ENCODE measurements around the gene BICD1.
"Not testable (repeated sequence)": the region's sequence is repeated elsewhere in the genome, so short reads cannot be mapped to it uniquely, and the experiment has no call there.

The BICD1 gene

DNA sequence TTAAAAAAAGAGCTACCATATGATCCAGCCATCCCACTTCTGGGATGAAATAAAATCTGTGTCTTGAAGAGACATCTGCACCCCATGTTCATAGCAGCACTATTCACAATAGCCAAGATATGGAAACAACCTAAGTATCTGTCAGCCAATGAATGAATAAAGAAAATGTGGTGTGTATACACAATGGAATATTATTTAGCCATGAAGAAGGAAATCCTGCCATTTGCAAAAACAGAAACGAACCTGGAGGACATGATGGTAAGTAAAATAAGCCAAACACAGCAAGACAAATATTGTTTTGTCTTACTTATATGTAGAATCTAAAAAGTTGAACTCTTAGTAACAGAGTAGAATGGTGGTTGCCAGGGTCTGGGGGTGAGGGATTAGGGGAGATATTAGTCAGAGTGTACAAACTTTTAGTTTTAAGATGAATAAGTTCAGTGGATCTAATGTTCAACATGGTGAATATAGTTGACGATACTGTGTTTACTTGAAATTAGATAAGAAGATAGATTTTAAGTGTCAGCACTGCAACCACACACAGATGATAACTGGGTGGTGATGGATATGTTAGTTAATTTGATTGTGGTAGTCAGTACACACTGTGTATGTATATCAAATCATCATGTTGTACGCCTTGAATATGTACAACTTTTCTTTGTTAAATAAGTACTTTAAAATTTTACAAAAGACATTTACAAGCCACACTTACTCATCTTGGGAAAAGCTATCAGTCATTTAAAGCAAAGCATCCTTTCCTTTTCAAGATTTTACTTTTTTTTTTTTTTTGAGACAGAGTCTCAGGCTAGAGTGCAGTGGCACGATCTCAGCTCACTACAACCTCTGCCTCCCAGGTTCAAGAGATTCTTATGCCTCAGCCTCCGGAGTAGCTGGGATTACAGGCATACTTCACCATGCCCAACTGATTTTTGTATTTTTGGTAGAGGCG, 89.9 kb downstream of the BICD1 start:
- DNase-seq: no peak

DNA sequence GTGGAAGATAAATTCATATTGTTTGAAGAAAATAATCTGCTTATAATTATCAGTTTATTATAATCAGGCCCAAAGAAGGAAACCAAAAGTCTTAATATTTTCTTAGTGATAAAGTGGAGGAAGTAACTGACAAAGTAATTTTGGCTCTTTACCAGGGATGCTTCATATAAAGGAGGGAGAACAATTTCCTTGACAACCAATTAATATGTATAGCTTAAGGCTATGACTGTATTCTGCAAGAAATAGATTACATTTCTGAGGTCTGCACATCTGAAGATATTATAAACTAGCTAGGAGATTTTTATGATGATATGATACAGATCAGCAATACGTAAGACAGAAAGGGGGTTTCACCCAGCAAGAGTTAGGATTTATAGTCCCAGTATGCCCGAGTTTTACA, 90.8 kb downstream of the BICD1 start:
- no peak for DNase-seq

DNA sequence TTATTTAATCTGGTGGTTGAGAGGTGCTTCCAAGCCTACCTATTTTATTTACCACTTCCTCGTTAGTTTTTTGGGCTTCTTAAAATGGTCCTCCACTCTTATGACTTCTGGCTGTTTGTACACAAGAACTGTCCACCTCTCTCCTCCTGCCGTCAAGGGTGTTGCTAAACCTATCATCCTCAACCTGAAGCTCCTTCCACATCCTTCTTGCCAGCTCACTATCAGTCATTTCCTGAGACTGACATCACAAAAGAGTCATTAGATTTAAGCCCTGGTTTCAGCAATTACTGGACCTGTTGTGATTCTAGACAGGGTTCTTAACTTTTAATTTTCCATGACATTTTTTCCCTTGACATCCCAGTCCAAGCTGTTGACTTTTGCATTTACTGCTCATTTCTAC, 91.9 kb downstream of the BICD1 start:
- DNase-seq: no peak

DNA sequence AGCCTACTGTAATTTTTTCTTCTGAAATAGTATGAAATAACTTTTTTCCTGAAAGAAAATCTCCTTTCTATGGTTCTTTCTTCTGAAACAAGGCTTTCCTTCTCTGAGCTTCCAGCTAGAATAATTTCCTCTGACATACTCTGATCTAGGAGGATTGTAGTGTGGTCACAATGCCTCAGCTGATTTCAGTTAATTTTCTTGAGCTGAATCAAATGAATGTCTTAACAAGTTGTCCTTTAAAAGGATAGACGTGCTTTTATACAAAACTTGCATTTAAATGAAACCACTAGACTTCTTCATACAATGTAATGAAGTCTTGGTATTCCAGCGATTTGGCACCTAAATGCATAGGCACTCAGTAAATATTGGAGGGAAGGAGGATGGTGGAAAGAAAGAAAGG, 94.4 kb downstream of the BICD1 start:
- no peak for DNase-seq

DNA sequence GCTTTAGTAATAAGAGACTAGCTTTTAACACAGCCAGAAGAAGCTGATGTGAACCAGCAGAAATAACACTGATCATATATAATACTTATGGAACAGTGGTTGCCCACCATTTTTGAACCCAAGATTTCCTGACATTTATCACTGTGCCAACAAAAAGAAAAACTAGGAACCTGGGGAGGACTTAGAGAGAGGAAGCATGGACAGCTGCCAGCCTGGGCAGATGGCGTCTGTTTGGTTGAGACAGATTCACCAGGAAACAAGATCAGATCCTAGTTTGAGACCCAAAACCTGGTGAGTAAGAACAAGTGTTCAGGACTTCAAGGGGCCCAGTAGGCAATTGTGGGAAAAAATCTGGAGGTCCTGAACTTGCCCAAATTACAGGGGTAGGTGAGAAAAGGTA, 95.3 kb downstream of the BICD1 start:
- no peak for DNase-seq

DNA sequence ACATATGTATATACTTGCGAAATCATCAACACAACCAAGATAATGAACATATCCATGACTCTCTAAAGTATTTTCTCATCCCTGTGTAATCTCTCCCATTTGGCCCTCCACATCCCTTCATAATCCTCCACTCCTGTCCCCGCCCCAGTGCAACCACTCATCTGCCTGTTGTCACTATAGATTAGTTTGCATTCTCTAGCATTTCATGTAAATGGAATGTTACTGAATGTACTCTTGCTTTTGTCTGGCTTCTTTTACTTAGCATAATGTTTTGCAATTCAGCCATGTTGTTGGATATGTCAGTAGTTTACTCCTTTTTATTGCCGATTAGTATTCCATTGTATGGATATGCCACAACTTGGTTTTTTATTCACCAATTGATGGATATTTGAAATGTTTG, 99.1 kb downstream of the BICD1 start:
- no peak for DNase-seq

DNA sequence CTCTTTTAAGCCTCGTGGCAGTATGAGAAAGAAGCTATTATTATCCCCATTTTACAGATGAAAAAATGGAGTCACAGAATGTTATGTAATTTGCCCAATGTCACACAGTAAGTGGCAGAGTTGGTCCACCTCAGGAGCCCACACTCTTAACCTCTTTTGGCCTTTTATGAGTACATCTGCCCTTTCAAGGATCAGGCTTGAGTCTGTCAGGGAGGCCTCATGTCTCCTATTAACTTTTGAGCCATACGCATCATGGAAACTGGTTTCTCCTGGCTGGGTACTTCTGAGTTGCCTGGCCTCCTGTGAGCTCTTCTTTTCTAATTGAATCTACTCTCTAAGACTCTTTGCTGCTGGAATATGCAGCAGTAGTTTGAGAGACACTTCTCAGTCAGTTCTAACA, 101.7 kb downstream of the BICD1 start:
- no peak for DNase-seq

DNA sequence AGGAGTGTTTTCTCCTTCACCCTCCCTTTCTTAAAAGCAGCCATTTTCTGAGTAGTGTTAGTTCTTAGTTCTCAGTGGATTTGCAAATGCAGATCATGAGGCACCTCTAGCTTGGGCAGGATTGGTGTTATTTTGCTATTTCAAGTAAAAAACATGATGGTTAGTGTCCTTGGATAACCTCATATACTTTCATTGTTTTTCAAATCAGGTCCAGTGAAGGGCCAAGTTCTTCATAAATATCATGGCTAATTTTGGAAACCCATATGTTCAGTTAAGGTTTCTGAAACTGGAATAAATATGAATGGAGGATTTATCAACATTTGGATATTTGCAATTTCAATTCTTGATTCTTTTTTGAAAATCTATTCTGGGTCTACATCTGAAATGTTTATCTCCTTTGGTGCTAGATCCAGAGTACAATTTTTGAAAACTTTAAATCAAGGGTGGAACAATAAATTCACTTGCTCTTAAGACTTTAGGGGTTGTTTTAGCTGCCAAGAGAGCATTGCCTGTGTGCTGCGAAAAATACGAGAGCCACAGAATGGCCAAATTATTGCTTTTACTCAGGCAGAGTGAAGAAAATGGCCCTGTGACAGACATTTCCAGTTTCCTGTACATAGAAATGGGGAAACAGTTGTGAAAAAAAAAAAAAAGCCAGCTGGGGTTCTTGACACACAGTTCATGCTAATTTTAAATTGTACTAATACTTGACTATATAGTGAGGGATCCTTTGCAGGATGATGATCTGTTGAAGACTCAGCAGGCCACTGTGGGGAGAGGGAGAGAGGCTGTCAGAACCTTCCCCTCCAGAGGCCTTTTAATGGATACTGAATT, 104.6 kb downstream of the BICD1 start:
- DNase-seq: no peak

DNA sequence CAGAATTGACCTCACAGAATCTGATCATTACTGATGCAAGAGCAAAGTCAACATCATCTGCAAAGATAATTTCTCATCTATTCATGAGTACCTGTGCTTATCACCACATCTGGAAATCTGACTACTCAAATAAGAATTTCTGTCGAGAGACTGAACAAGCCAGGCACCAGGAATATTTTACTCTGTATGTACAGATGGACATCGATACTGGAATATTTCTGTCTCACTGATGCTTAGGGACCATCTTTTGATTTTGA, 105.2 kb downstream of the BICD1 start:
- DNase-seq: no peak

DNA sequence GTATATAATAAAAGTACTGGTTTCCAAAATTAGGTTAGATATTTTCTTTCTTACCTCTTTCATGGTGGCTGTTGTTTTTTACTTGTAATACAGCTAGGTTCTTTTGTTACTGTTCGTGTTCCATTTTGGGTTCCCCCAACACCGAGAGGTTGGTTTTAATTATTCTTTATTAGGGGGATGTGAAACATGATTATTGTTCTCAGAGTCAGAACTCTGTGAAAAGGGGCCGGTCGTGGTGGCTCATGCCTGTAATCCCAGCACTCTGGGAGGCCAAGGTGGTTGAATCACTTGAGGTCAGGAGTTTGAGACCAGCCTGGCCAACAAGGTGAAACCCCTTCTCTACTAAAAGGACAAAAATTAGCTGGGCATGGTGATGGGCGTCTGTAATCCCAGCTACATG, 108.1 kb downstream of the BICD1 start:
- DNase-seq: no peak

DNA sequence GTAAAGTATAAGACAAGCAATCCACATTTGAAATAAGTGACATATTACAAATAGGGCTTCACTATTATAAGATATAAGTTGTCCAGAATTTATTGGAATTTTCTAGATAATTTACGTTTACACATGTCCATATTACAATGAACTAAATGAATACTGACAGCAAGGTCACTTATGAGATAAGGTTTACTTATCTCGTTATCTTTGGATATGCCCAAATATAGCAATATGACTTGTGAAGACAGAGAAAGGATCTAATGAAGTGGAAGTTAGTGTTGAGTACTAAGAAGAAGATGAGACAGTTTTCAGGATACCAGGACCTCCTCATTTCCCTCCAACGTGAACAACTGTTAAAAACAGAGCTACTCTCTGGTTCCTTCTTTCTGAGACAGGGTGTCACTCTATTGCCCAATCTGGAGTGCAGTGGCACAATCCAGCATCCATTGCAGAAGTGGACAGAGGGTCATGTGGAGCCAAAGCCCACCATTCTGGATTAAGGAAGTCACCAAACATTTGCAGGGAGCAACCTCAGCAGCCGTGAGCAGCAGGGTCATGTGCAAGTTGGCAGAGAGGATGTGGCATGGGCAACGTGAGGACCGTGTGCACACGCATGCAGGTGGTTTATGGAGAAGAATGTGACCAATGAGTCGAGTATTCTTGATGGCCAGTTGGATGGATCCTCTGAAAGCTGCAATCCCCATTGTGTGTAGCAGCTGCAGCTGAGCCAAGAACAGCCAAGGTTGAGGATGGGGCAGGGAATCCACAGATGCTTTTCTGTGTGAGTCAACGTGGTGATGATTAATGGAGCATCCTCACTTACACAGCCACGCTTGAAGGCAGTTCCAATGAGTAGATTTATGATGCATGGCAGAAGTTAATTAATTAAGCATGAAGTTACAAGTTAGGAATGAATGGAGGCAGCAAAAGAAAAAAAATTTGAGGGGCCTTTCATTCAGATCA, 111.0 kb downstream of the BICD1 start:
- DNase-seq: peak in 1 of 2 donors; percentile 5

DNA sequence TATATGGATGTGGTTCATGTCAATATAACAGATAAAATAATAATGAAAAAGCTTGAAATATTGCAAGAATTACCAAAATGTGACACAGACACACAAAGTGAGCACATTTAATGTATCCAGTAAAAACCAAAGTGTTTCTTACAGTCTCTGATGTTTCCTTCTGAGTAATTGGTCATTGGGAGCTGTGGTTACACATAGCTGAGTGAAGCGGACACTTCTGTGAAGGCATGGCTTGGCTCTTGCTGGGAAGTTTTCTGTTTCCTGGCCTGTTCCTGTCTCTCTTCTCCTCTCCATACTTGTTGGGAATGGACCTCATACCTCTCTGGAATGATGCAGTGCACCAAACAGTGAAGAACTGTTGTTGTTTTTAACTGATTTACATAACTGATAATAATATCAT, 117.3 kb downstream of the BICD1 start:
- DNase-seq: no peak

DNA sequence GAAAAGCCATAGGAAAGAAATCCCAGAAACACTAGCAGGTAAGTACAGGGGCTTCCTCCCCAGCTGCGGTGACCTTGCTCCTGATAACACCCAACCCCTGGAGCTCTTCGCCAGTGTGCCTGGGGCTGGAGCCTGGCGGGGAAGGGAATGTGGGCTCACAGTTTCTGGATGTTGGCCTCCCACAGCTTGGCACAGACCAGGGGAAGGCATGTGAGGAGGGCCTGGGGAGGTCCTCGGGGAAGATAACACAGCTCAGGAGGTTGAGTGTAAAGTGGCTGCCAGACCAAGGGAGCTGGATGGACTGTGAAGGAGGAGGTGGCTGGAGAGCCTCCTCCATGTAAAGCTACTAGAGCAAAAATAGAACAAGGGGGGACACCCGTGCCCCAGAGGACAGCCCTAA, 120.1 kb downstream of the BICD1 start:
- DNase-seq: no peak

DNA sequence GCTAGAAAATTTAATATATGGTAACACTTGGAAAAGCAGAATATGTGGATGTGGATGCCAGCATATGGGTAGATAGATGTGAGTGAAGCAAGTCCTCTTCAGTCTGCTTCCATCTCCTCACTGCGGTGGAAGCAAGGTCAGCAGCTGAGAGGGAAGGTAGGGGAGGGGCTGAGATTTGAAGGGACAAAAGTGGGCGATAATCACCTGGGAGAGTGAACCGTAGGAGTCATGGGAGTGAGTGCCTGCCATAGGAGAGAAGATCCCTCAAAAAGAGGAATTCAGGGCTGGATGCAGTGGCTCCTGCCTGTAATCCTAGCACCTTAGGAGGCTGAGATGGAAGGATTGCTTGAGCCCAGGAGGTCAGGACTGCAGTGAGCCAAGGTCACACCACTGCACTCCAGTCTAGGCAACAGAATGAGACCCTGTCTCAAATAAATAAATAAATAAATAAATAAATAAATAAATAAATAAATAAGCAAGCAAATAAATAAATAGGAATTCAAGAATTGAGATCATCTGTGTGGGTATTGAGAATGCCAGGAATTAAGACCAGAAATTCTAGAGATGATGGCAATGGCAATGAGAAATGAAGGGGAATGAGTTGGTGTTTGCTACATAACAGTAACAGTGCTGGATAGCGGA, 123.4 kb downstream of the BICD1 start:
- DNase-seq: no peak

DNA sequence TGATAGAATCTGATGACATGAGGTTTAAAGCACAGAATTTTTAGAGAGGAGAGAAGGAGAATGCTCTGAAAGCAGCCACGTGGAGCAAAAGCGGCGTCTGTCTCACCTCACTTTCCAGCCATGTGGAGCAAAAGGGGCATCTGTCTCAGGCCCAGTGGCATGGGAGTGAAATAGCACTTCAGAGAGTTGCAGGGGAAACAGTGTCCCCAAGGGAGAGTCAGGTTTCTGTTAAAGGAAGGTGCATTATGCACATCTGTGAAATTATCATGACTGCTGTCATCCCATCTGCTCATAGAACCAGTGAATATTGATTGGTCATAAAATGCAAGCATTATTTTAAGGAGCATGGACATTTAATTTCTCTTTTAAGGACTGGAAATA, 124.0 kb downstream of the BICD1 start:
- no peak for DNase-seq

DNA sequence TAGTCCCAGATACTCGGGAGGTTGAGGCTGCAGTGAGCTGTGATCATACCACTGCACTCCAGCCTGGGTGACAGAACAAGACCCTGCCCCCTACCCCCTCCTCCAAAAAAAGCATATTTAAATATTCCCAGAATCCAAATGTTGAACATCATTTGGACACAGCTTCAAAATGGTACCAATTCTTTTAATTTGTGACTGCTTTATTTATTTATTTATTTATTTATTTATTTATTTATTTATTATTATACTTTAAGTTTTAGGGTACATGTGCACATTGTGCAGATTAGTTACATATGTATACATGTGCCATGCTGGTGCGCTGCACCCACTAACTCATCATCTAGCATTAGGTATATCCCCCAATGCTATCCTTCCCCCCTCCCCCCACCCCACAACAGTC, 124.7 kb downstream of the BICD1 start:
- not testable (repeated sequence) for DNase-seq

DNA sequence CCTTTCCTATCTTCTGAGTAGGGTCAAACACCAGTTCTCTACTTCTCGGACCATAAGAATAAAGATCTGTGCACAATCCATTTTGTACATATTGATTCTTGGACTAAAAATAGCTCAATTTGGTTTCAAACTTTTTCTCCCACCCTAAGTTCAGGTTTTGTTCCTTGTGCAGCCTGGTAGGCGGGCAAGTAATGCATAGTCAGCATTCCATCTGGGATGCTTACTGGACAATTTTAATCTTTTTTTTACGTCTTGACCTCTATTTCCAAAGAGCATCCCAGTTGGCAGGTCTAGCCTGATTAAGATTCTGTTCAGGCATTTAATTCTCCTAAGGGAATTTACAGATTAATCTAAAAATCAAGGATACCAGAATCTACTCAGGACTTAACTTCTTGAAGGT, 126.9 kb downstream of the BICD1 start:
- DNase-seq: no peak

DNA sequence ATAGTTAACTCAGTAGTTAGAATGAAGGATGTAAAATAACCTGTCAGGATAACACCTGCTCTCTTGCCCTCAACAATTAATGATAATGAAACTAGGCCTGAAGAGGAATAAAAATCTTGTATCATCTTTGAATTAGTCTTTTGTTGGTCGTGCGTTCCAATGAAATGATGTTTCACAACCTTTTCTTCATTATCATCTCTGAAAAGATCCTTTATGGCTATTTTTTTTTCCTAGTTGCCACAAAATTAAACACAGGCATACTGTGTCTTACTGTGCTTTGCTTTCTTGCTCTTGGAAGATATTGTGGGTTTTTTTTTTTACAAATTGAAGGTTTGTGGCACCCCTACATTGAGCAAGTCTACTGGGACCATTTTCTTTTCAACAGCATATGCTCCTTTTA, 128.6 kb downstream of the BICD1 start:
- no peak for DNase-seq

DNA sequence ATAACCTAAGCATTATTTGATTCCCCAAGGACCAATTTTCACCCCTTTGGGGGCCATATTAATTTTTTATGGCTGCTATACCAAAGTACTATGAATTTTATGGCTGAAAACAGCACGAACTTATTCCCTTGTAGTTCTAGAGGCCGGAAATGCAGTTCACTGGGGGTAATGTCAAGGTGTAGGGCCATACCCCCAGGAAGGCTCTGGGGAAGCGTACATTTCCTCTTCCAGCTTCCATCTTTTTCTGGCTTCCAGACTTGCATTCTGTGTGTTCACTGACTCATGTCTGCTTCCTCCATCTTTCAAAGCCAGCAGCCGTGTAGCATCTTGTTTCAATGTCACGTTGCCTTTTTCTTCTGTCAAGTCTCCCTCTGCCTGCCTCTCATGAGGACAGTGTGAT, 133.5 kb downstream of the BICD1 start:
- no peak for DNase-seq

DNA sequence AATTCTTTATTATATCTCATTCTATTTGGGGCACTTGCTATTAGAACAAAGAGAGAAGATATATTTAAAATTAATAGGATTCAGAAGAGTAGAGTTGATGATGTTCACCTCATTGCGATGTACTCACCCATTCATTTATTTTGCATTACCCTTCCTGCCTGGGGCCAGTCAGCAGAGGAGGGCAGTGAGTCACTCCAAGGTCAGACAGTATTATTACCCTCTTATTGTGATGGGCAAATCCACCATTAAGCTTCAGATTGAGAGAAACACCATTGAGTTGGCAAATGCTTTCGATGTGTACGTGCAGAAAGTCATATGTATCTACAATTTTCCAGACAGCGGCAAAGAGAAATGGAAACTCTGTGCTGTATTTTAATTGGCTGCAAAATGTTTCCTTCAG, 134.2 kb downstream of the BICD1 start:
- DNase-seq: no peak

DNA sequence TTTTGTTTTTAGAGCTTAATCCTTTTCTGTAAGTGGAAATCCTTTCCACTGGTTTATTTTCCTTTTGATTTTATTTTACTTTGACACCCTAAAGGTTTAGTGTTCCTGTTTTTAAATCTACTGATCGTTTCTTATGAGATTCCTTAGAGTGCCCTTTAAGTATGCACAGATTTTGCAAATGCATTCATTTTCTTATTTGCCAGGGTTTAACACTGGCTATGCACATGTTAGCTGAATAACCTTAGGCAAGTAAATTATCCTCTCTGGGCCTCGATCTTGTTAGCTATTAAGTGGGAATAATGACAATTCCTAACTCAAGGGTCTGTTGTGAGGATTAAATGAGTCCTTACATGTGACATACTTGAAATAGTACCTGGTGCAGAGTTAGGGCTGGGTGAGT, 136.0 kb downstream of the BICD1 start:
- DNase-seq: no peak

DNA sequence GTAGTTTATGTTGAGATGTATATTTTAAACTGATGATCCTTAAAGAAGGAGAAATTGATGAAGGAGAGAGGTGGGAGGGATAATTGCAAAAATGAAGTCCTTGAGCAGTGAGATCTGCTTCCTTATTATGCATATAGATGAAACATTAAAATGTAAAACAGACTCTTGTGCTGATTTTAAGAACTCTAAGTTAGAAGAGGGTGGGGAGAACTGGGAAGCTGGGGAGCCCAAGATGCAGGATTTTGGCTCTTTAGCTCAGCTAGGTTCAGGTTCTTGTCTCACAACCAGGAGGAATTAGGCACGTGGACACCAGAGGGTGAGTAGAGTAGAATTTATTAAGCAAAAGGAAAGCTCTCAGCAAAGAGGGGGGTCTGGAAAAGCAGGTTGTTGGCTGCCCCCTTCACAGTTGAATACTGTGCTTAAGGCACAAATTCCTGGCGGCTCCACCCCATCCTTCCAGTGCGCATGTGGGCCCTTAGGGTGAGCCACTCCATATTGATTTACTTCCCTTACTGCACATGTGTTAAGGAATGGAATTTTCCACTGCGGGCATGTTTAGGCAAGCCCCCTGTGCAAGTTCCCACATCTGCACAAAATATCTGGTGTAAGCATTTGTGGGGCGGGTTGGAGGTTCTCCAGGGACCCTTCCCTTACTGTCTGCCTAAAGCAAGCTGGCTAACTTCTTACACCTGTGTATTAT, 141.9 kb downstream of the BICD1 start:
- no peak for DNase-seq
